Type B pancreatic cell (in vitro differentiated cells): ENCODE results near the gene SIKE1. TPM values are rescaled to one million over a fixed set of nuclear protein-coding genes. Genes with fewer than 3 reads are reported as not detected.

Experiments used
- DNase-seq: peaks from one replicate; pipeline ENCODE4 v3.0.0; 2021; ENCODE audit warnings: mixed read lengths; ENCODE audit not compliant: unreplicated experiment; ENCODE audit errors: extremely low spot score
- H3K27ac Mint-ChIP-seq: 2 replicates; pipeline ENCODE4 v1.8.0; 2021; ENCODE audit warnings: mild to moderate bottlenecking, mixed read lengths
- H3K27me3 Mint-ChIP-seq: 2 replicates; pipeline ENCODE4 v1.8.0; 2021; ENCODE audit warnings: mixed read lengths
- H3K36me3 Mint-ChIP-seq: 2 replicates; pipeline ENCODE4 v1.8.0; 2021; ENCODE audit warnings: mixed read lengths
- H3K4me1 Mint-ChIP-seq: one replicate; pipeline ENCODE4 v1.8.0; 2021; ENCODE audit warnings: mixed read lengths; ENCODE audit not compliant: unreplicated experiment
- H3K4me3 Mint-ChIP-seq: 2 replicates; pipeline ENCODE4 v1.8.0; 2021; ENCODE audit warnings: mild to moderate bottlenecking, mixed read lengths
- H3K9me3 Mint-ChIP-seq: 2 replicates; pipeline ENCODE4 v1.8.0; 2021; ENCODE audit warnings: mixed read lengths
- total RNA-seq: library from RNA; stranded (reverse); gene quantifications from 2 replicates; pipeline ENCODE4 v1.2.1, GENCODE V29; 2021; ENCODE audit warnings: low replicate concordance
- TF ChIP-seq, protein P1 (sequence below): fragments of 200-600 bp; sonication (generic); conservative IDR thresholded peaks from 2 replicates; pipeline ENCODE4 v1.5.0; 2021; ENCODE audit warnings: antibody characterized with exemption, mild to moderate bottlenecking

Gene SIKE1
- total RNA-seq, 1 donor from 2014 or later = 69.1 TPM

GRCh38 chr1:114771992-114772391 lies 8.5 kb downstream of the SIKE1 start:
- DNase-seq = no peak
- no peaks in the 10 kb centered on the region for H3K27me3 Mint-ChIP-seq
- no peaks in the 10 kb centered on the region for H3K4me1 Mint-ChIP-seq
- TF ChIP-seq, protein P1, sequence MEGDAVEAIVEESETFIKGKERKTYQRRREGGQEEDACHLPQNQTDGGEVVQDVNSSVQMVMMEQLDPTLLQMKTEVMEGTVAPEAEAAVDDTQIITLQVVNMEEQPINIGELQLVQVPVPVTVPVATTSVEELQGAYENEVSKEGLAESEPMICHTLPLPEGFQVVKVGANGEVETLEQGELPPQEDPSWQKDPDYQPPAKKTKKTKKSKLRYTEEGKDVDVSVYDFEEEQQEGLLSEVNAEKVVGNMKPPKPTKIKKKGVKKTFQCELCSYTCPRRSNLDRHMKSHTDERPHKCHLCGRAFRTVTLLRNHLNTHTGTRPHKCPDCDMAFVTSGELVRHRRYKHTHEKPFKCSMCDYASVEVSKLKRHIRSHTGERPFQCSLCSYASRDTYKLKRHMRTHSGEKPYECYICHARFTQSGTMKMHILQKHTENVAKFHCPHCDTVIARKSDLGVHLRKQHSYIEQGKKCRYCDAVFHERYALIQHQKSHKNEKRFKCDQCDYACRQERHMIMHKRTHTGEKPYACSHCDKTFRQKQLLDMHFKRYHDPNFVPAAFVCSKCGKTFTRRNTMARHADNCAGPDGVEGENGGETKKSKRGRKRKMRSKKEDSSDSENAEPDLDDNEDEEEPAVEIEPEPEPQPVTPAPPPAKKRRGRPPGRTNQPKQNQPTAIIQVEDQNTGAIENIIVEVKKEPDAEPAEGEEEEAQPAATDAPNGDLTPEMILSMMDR = no peak
- no peaks in the 10 kb centered on the region for H3K9me3 Mint-ChIP-seq
- H3K4me3 Mint-ChIP-seq = no peak overlapping the region
- no peak overlapping the region for H3K27ac Mint-ChIP-seq
- peaks cover 9% of the 10 kb centered on the region for H3K36me3 Mint-ChIP-seq

- H3K9me3 Mint-ChIP-seq = no peaks in the 10 kb centered on the region
Measured at GRCh38 chr1:114770989-114771388, 9.5 kb downstream of the SIKE1 start.

GRCh38 chr1:114764689-114765088 lies 15.8 kb downstream of the SIKE1 start:
- Mint-ChIP-seq H3K27ac (no peak overlapping the region), H3K4me3 (no peak overlapping the region), H3K4me1 (no peaks in the 10 kb centered on the region), H3K9me3 (no peaks in the 10 kb centered on the region), H3K36me3 (peaks cover 3% of the 10 kb centered on the region), H3K27me3 (peaks cover 3% of the 10 kb centered on the region)
- TF ChIP-seq, protein P1 = peak; percentile 59
- DNase-seq = no peak

More at GRCh38 chr1:114770989-114771388, 9.5 kb downstream of the SIKE1 start:
- no peak overlapping the region for H3K4me3 Mint-ChIP-seq
- DNase-seq = no peak
- no peaks in the 10 kb centered on the region for H3K27me3 Mint-ChIP-seq
- H3K27ac Mint-ChIP-seq = no peak overlapping the region
- TF ChIP-seq, protein P1 = no peak
- H3K4me1 Mint-ChIP-seq = no peaks in the 10 kb centered on the region
- peaks cover 6% of the 10 kb centered on the region for H3K36me3 Mint-ChIP-seq

DNA sequence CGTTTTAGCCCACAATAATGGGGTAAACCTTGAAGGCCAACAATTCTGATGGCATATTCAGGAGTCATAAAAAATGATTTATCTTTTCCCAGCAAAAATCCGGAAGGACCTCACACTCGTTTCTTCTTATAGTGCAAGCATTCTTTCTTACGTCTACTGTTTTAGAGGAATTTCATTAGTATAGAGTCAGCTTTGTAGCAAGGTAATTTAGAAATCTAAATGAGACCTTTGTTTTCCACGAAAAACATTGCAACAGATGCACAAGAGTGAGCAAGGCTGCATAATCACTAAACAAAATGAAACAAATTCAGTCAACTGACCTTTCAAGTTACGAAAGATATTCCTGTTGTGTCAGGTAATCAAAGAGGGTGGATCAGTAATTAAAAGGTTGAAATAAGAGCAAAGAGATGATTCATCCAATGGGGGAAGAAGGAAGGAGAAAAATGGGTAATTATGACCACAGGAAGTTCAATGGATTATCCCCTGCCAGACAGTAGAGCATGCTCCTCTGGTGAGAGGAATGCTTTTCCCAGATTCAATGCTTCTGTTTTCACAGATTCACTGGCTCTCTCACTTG lies 22.1 kb downstream of the SIKE1 start:
- DNase-seq = no peak
- peaks cover 3% of the 10 kb centered on the region for H3K27me3 Mint-ChIP-seq
- H3K9me3 Mint-ChIP-seq = peaks cover 5% of the 10 kb centered on the region
- H3K4me3 Mint-ChIP-seq = peak overlapping the region; percentile 97
- peak overlapping the region; percentile 100 for H3K27ac Mint-ChIP-seq
- TF ChIP-seq, protein P1 = peak; percentile 15
- peaks cover 4% of the 10 kb centered on the region for H3K36me3 Mint-ChIP-seq
- peaks cover 35% of the 10 kb centered on the region for H3K4me1 Mint-ChIP-seq

DNA sequence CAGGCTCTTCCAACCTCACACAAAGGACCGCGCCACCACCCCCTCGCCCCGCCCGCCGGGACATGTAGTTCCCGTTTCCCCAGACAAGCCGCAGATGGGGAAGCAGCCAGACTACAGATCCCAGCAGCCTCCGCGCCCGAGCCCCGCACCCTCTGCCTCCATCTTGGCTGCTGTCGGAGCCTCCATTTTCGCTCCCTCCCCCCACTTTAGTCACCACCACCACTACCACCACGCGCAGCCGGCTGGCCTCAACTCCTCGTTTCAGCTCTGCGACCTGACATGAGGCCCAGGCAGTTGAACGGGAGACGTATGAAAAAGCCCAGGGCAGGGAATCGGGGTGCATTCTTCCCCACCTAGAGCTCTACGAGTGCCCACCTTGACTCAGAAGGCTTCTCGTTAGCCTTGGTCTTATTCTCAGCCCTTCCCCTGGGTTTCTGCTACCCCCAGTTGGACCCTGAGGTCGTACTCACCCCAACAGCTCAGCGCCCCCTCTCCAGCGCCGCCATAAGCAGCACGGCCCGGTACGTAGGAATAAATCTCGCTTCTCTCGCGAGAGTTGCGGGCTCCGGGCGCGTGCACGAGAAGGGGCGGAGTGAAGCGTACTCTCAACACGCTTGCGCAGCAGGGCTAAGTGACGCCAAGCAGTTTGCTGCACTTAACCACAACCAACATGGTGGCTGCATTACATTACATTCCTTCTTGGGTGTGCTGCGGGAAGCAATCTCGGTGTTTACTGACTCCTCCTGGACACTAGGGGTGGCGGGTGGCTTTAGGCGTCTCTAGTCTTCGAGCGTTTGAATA lies 22.8 kb downstream of the SIKE1 start, which contains the start of gene CSDE1:
Gene CSDE1 (minus strand): TSS at position 530 of the 801 bp plus-strand sequence. CDS start 18,094 bp downstream, outside the sequence.
- peaks cover 38% of the 10 kb centered on the region for H3K4me1 Mint-ChIP-seq
- H3K9me3 Mint-ChIP-seq = peaks cover 5% of the 10 kb centered on the region
- peaks cover 4% of the 10 kb centered on the region for H3K36me3 Mint-ChIP-seq
- H3K27me3 Mint-ChIP-seq = no peaks in the 10 kb centered on the region
- H3K4me3 Mint-ChIP-seq = peak within 1 kb of the TSS; percentile 97
- DNase-seq = peak; percentile 97
- peak within 1 kb of the TSS; percentile 100 for H3K27ac Mint-ChIP-seq
- TF ChIP-seq, protein P1 = peak; percentile 68
